SK-N-MC (cell line): ENCODE measurements around the gene ARID1B.

ENCODE experiments used
- EZH2 ChIP-seq: fragments of 200-600 bp; sonication (generic); IDR thresholded peaks from one replicate; pipeline ENCODE4 v1.6.1; 2017; ENCODE audit warnings: antibody characterized with exemption
- POLR2AphosphoS5 ChIP-seq: IDR thresholded peaks from 2 replicates; pipeline ENCODE4 v1.6.1; 2012; ENCODE audit warnings: mild to moderate bottlenecking, low read depth, low read length, borderline replicate concordance

- TF ChIP-seq POLR2AphosphoS5 (no peak), EZH2 (no peak)
These were observed 317.9 kb downstream of the ARID1B start for GRCh38 chr6:157095084-157095483.
